ENCODE measurements around the gene ZNF646. TPM values are rescaled to one million over a fixed set of nuclear protein-coding genes. Genes with fewer than 3 reads are reported as not detected.

Gene ZNF646
- polyA plus RNA-seq, 1 experiment: 4.2 TPM

GRCh38 chr16:31085411-31085810, 11.2 kb downstream of the ZNF646 start:
- ChIA-PET POLR2A (no interaction called here), CTCF (interaction anchor here (1.4 to 1.5 kb wide), 2 partner anchors 57 to 373 kb away, joined by 3 to 5 read pairs; no protein-coding TSS in a partner anchor)
- H3K36me3 ChIP-seq (ENCODE audit: control insufficient read depth, insufficient read depth, low read length): peaks cover 31% of the 10 kb centered on the region
- no peak overlapping the region for H3K4me3 ChIP-seq (ENCODE audit: low read depth, low read length)
- H3K27me3 ChIP-seq (ENCODE audit: control insufficient read depth, insufficient read depth, low read length): no peaks in the 10 kb centered on the region
- no peak for DNase-seq (ENCODE audit: low read depth)
- TF ChIP-seq CTCF (IDR thresholded peaks at IDR 0.05; ENCODE audit: insufficient read depth, low read depth, low read length): no peak

- Histone ChIP-seq H3K4me3 (ENCODE audit: low read depth, low read length) (no peak overlapping the region), H3K36me3 (ENCODE audit: control insufficient read depth, insufficient read depth, low read length) (peaks cover 25% of the 10 kb centered on the region), H3K27me3 (ENCODE audit: control insufficient read depth, insufficient read depth, low read length) (no peaks in the 10 kb centered on the region)
- no peak for DNase-seq (ENCODE audit: low read depth)
- ChIA-PET POLR2A (no interaction called here), CTCF (interaction anchor here (0.6 to 1.5 kb wide), 2 partner anchors 44 to 372 kb away, joined by 3 read pairs; no protein-coding TSS in a partner anchor)
- TF ChIP-seq CTCF (IDR thresholded peaks at IDR 0.05; ENCODE audit: insufficient read depth, low read depth, low read length): no peak
Measured at GRCh38 chr16:31085873-31086628, 11.8 kb downstream of the ZNF646 start.

- no peak for TF ChIP-seq CTCF (IDR thresholded peaks at IDR 0.05; ENCODE audit: insufficient read depth, low read depth, low read length)
- CTCF ChIA-PET: interaction anchor here (0.6 to 1.5 kb wide), 2 partner anchors 45 to 372 kb away, joined by 3 read pairs; no protein-coding TSS in a partner anchor
- POLR2A ChIA-PET: no interaction called here
- Histone ChIP-seq H3K36me3 (ENCODE audit: control insufficient read depth, insufficient read depth, low read length) (peaks cover 22% of the 10 kb centered on the region), H3K27me3 (ENCODE audit: control insufficient read depth, insufficient read depth, low read length) (no peaks in the 10 kb centered on the region), H3K4me3 (ENCODE audit: low read depth, low read length) (no peak overlapping the region)
- DNase-seq (ENCODE audit: low read depth): no peak
Measured at GRCh38 chr16:31086629-31086906, 12.3 kb downstream of the ZNF646 start.

- TF ChIP-seq CTCF (IDR thresholded peaks at IDR 0.05; ENCODE audit: insufficient read depth, low read depth, low read length): no peak
- Histone ChIP-seq H3K4me3 (ENCODE audit: low read depth, low read length) (no peak overlapping the region), H3K27me3 (ENCODE audit: control insufficient read depth, insufficient read depth, low read length) (no peaks in the 10 kb centered on the region), H3K36me3 (ENCODE audit: control insufficient read depth, insufficient read depth, low read length) (peaks cover 20% of the 10 kb centered on the region)
- ChIA-PET CTCF (no interaction called here), POLR2A (no interaction called here)
- DNase-seq (ENCODE audit: low read depth): no peak
Measured at GRCh38 chr16:31087481-31087880, 13.3 kb downstream of the ZNF646 start.

GRCh38 chr16:31087971-31088370, 13.7 kb downstream of the ZNF646 start:
- POLR2A ChIA-PET: interaction anchor here (0.7 kb wide), 1 partner anchor 786 kb away, joined by 3 read pairs; the partner anchor contains the start of gene ZNF267
- H3K36me3 ChIP-seq (ENCODE audit: control insufficient read depth, insufficient read depth, low read length): peaks cover 19% of the 10 kb centered on the region
- DNase-seq (ENCODE audit: low read depth): no peak
- CTCF ChIA-PET: no interaction called here
- no peak for TF ChIP-seq CTCF (IDR thresholded peaks at IDR 0.05; ENCODE audit: insufficient read depth, low read depth, low read length)
- no peaks in the 10 kb centered on the region for H3K27me3 ChIP-seq (ENCODE audit: control insufficient read depth, insufficient read depth, low read length)
- no peak overlapping the region for H3K4me3 ChIP-seq (ENCODE audit: low read depth, low read length)

Data from BJ (cell line).